Stimulated activated naive CD4-positive, alpha-beta T cell treated with Interleukin-2 at 50 U/mL for 16 hours (primary cell): ENCODE data around the gene SLC6A3.

Experiments used
- DNase-seq: peaks from one replicate; lab custom pipeline; 2025; lab: John Stamatoyannopoulos, UW

Gene SLC6A3

GRCh38 chr5:1420211-1421195 is 24.7 kb downstream of the SLC6A3 start:
- DNase-seq = no peak

GRCh38 chr5:1419476-1420210 is 25.6 kb downstream of the SLC6A3 start:
- no peak for DNase-seq

DNA sequence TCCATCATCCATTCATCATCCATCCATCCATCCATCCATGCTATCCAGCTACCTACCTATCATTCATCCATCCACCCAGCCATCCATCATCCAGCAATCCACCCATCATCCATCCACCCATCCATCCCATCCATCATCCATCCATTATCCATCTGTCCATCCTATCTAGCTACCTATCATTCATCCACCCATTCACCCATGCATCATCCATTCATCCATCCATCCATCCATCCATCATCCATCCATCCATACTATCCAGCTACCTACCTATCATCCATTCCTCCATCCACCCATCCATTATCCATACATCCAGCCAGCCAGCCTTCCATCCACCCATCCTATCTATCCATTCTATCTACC is 26.3 kb downstream of the SLC6A3 start:
- DNase-seq = no peak

DNA sequence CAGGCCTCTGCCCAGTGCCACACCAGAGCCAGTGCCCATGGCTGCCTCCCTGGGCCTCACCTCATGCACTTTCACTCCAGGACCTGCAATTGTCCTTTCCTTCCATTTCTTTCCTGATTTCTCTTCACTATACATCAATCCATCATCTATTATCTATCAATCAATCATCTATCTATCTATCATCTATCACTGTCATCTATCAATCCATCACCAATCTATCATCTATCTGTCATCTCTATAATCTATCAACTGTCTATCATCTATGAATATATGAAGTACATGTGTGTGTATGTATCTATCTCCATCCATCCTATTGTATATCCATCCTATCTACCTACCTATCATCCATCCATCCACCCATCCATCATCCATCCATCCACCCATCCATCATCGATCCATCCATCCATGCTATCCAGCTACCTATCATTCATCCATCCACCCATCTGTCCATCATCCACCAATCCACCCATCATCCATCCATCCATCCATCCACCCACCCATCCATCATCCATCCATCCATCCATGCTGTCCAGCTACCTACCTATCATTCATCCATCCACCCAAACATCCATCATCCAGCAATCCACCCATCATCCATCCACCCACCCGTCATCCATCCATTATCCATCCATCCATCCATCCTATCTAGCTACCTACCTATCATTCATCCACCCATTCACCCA is 26.9 kb downstream of the SLC6A3 start:
- no peak for DNase-seq

GRCh38 chr5:1417586-1418225 is 27.5 kb downstream of the SLC6A3 start:
- DNase-seq = no peak

GRCh38 chr5:1416856-1417469 is 28.3 kb downstream of the SLC6A3 start:
- no peak for DNase-seq

DNA sequence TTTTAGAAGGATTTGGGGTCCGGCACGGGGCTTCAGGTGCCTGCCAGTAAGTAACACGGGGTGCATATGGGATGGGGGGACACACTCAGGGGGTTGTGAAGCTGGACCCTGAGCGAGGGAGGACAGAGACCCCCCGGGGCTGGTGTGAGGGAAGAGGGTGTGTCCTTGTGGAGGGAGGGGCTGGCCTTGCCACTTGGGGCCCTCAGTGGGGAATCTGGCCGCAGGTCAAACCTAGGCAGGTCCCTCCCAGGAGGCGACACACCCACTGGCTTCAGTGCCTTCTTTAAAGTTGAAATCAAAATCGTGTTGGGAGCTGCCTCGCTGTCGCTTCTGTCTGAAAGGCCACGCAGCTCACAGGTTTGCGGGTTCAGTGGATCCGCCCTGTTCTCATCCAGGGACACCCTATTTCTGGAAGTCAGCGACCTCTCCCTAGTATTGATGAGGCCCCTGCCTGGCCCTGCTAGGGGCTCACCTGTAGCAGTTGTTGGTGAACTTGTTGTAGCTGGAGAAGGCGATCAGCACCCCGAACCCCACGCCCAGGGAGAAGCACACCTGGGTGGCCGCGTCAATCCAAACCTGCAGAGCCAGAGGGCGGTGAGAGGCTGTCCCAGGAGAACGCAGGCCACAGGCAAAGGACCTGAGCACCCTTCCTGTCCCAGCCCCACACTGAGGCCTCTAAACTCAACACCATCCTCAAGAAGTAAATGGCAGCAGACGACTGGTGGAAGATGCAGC is 29.4 kb downstream of the SLC6A3 start:
- no peak for DNase-seq

DNA sequence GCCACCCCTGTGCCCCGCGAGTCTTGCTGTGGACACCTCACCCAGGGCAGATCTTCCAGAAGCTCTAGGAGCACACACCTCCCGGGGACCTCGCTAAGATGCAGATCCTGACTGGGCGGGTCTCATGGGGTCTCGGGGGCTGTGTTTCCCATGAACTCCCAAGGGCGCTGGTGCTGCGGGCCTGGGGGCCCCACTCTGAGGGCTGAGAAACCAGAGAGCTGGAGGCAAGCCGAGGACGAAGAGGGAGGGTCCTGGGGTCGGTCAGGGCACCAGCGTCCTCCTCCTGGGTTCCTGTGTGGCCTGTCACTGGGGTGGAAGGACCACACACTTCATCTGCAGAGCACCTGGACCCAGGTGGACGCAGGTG is 30.2 kb downstream of the SLC6A3 start:
- DNase-seq = no peak

- no peak for DNase-seq
Measured at GRCh38 chr5:1414311-1415058, 30.8 kb downstream of the SLC6A3 start.

DNA sequence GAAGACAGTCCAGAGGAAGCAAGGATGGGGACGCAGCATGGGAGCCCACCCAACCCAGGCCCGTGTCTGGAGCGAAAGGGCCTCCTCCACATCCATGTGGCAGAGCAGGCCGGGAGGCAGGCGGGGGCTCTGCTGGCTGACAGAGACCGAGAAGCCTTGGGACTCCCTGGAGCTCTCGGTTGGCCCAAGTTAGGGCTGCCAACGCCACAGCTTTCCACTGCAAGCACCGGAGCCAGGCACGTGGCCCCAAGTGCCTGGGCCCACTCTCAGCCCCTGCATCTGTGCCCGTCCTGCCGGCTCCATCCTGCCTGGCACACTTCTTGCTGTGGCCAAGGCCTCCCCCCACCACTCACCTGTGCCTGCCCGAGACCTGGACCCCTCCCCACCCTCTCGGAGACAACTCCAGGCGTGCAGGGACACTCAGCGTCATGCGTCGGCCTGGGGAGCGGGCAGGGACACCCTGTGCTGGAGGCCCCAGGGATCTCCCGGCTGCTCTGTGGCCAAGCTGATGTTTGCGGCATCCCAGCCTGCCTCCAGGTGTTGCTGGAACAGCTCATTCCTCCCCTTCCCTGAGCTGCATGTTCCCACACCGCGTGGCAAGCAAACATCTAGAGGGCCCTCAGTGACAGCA is 31.5 kb downstream of the SLC6A3 start:
- DNase-seq = no peak

DNA sequence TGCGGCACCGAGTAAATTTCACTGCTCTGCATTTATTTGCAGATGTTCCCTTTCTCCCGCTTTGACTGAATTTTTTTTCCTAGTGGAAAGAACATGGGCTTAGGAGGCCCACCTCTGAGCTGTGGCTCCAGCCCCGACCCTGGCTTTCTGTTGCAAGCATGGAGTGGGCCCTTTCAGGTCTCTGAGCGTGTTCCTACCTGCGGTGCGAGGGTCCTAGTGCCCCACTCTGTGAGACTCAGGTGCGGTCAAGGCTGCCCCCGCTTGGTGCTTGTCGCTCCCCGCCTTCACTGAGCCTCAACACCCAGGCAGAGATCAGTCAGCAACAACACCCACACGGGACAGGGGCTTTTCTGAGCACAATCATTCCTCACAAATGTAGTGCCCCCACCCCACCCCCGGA is 32.0 kb downstream of the SLC6A3 start:
- no peak for DNase-seq

- DNase-seq = no peak
Measured at GRCh38 chr5:1412621-1413020, 32.6 kb downstream of the SLC6A3 start.

DNA sequence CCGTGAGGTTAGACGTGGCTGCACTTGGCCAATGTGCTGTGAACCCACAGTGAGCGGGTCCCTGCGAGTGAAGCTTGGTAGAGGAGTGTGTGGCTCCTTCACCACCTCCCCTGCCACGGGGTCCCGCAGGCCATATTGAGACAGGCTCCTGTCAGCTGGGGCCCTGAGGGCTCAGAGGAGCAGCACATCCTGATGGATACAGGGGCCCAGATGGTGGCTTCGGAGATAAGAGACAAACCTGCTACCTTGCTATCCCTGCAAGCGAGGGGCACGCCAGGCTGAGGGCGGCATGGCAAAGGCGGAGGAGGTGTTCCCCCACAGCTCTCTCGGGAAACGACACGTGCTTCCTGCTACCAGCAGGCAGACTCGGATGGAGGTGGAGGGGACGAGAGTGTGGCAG is 33.1 kb downstream of the SLC6A3 start:
- DNase-seq = no peak

GRCh38 chr5:1411099-1411498 is 34.1 kb downstream of the SLC6A3 start:
- no peak for DNase-seq

DNA sequence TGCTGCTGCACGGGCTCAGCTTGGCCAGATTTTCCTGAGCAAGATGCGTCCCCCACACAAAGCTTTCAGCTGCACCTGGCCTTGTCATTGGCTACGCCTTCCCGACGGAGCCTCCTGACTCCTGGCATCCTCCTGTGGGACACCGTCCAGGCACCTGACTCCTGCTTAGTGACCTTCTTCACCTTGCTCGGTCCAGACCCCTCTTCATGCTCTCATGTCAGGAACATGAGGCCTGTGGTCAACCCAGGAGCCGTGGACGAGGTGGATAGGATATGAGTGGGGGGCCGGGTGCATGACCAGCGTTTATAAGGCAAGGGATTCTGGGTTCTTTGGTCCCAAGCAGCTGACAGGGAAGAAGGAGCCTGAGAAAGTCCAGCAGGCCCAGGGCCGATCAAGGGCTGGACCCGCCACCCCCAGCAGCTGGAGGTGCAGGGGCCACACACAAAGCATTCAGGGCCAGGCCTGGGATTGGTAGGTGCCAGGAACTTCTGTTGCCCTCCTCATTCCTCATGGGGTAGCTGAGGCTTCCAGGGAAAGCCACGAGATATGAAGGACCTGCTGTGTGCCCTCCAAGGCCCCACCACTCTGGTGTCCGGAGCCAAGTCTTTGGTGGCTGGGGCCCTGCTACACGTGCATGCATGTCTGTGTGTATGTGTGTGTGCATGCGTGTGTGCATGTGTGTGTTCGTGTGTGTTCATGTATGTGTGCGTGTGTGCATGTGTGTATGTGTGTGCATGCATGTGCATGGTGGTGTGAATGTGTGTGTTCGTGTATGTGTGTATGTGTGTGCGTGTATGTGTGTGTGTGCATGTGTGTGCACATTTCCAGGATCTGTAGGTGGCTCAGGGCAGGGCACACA is 34.9 kb downstream of the SLC6A3 start:
- no peak for DNase-seq

GRCh38 chr5:1409381-1410110 is 35.7 kb downstream of the SLC6A3 start:
- no peak for DNase-seq

GRCh38 chr5:1406681-1407640 is 38.3 kb downstream of the SLC6A3 start:
- no peak for DNase-seq
